H1 (cell line): ENCODE data around the gene ATOH8. TPM values are rescaled to one million over a fixed set of nuclear protein-coding genes. Genes with fewer than 3 reads are reported as not detected.
A peak's percentile ranks its signal among the peaks of the same experiment; 100 is the strongest.

Experiments used
- CTCF ChIA-PET: fragments of 300-600 bp; sonication (Branson Sonifier 250); formaldehyde crosslinking; loops from one replicate; lab custom pipeline; 2021; ENCODE audit not compliant: partially characterized antibody; lab: Charles Lee
- POLR2A ChIA-PET: fragments of 300-600 bp; sonication (Branson Sonifier 250); formaldehyde crosslinking; loops from one replicate; lab custom pipeline; 2021; ENCODE audit warnings: inconsistent platforms; ENCODE audit not compliant: partially characterized antibody; lab: Charles Lee
- DNase-seq, 2 experiments: peaks; one replicate each; pipeline versions ENCODE4 v3.0.0 to v3.0.0-alpha.2; 2010 to 2022; ENCODE audit warnings: low spot score in 2 of 2, low read depth in 1 of 2, mixed read lengths in 1 of 2
- FAIRE-seq: peaks from 2 replicates; lab custom pipeline; 2011; peaks lifted over from hg19 to GRCh38; lab: Jason Lieb, UNC
- H2AFZ ChIP-seq: 2 replicates; pipeline ENCODE4 v1.8.1; 2012; ENCODE audit warnings: low read length, inconsistent platforms
- H2AK5ac ChIP-seq: 2 replicates; pipeline ENCODE4 v1.6.1; 2013; ENCODE audit warnings: low read depth, low read length
- H2BK120ac ChIP-seq: replicated peaks from 2 replicates; pipeline ENCODE3; 2013; ENCODE audit warnings: low read depth, low read length, inconsistent platforms
- H2BK12ac ChIP-seq: 2 replicates; pipeline ENCODE4 v1.6.1; 2013; ENCODE audit warnings: low read depth, low read length
- H2BK15ac ChIP-seq: 2 replicates; pipeline ENCODE4 v1.6.1; 2013; ENCODE audit warnings: low read length
- H2BK20ac ChIP-seq: 2 replicates; pipeline ENCODE4 v1.6.1; 2013; ENCODE audit warnings: low read length
- H2BK5ac ChIP-seq: 2 replicates; pipeline ENCODE4 v1.6.1; 2013; ENCODE audit warnings: low read depth, low read length
- H3K14ac ChIP-seq: 2 replicates; pipeline ENCODE4 v1.6.1; 2013; ENCODE audit warnings: inconsistent platforms; ENCODE audit not compliant: insufficient read length
- H3K18ac ChIP-seq: 2 replicates; pipeline ENCODE4 v1.6.1; 2013; ENCODE audit warnings: low read length; ENCODE audit errors: extremely low read depth
- H3K23ac ChIP-seq: 2 replicates; pipeline ENCODE4 v1.6.1; 2013; ENCODE audit warnings: inconsistent platforms; ENCODE audit not compliant: insufficient read length
- H3K23me2 ChIP-seq: 2 replicates; pipeline ENCODE4 v1.6.1; 2013; ENCODE audit warnings: low read depth, low read length
- H3K27ac ChIP-seq: 2 replicates; pipeline ENCODE4 v1.6.1; 2011; ENCODE audit warnings: low read depth, low read length, inconsistent platforms
- H3K27me3 ChIP-seq, 4 experiments: replicated peaks in 1 of 4; 1 replicate in 1 of 4; 2 replicates in 3 of 4; pipeline versions ENCODE4 v1.6.1 to v1.8.1; 2011 to 2013; ENCODE audit warnings: low read length in 3 of 4, mild to moderate bottlenecking in 3 of 4, inconsistent platforms in 2 of 4, mixed read lengths in 2 of 4, moderate library complexity in 1 of 4; ENCODE audit not compliant: control insufficient read depth in 3 of 4, insufficient read depth in 3 of 4; ENCODE audit errors: extremely low read depth in 1 of 4
- H3K36me3 ChIP-seq, 4 experiments: 2 replicates each; pipeline versions ENCODE4 v1.6.1 to v1.8.1; 2011 to 2013; ENCODE audit warnings: mild to moderate bottlenecking in 4 of 4, low read length in 3 of 4, moderate library complexity in 2 of 4, control low read depth in 1 of 4, inconsistent platforms in 1 of 4; ENCODE audit not compliant: insufficient read depth in 4 of 4, control insufficient read depth in 2 of 4
- H3K4ac ChIP-seq: replicated peaks from 2 replicates; pipeline ENCODE3; 2013; ENCODE audit warnings: low read length, low read depth, mixed read lengths, inconsistent platforms; ENCODE audit not compliant: insufficient read length
- H3K4me1 ChIP-seq, 4 experiments: replicated peaks in 1 of 4; 1 replicate in 1 of 4; 2 replicates in 3 of 4; pipeline versions ENCODE4 v1.6.1 to v1.8.1; 2011 to 2013; ENCODE audit warnings: low read length in 3 of 4, inconsistent platforms in 2 of 4, mixed read lengths in 1 of 4; ENCODE audit not compliant: insufficient read depth in 4 of 4, control insufficient read depth in 3 of 4
- H3K4me2 ChIP-seq, 2 experiments: 2 replicates each; pipeline versions ENCODE4 v1.6.1 to v1.8.1; 2011 to 2013; ENCODE audit warnings: low read depth in 2 of 2, low read length in 2 of 2, control low read depth in 1 of 2, inconsistent platforms in 1 of 2, mild to moderate bottlenecking in 1 of 2; ENCODE audit not compliant: insufficient read depth in 1 of 2
- H3K4me3 ChIP-seq, 4 experiments: fragments of 200-600, 300-600 bp in 1 of 4; sonication (generic), shearing (Covaris generic), sonication (Bioruptor Twin) in 1 of 4; 2 replicates each; pipeline versions ENCODE4 v1.5.1 to v1.8.1; 2011 to 2016; ENCODE audit warnings: low read length in 4 of 4, low read depth in 3 of 4, control low read depth in 2 of 4, inconsistent platforms in 2 of 4, mild to moderate bottlenecking in 2 of 4, mixed read lengths in 1 of 4, moderate library complexity in 1 of 4; ENCODE audit not compliant: insufficient read depth in 2 of 4; ENCODE audit errors: extremely low read depth in 1 of 4
- H3K56ac ChIP-seq: replicated peaks from 2 replicates; pipeline ENCODE3; 2013; ENCODE audit warnings: low read depth, mild to moderate bottlenecking, mixed read lengths, low read length, inconsistent platforms; ENCODE audit not compliant: insufficient read length
- H3K79me1 ChIP-seq: 2 replicates; pipeline ENCODE4 v1.6.1; 2013; ENCODE audit warnings: low read depth, low read length, control low read depth
- H3K79me2 ChIP-seq, 2 experiments: 2 replicates each; pipeline versions ENCODE4 v1.6.1 to v1.8.1; 2012 to 2013; ENCODE audit warnings: low read length in 2 of 2, mild to moderate bottlenecking in 2 of 2, inconsistent platforms in 1 of 2; ENCODE audit not compliant: insufficient read depth in 2 of 2, control insufficient read depth in 1 of 2
- H3K9ac ChIP-seq, 4 experiments: replicated peaks in 1 of 4; 1 replicate in 1 of 4; 2 replicates in 3 of 4; pipeline versions ENCODE4 v1.6.1 to v1.8.1; 2011 to 2013; ENCODE audit warnings: low read depth in 3 of 4, low read length in 3 of 4, control low read depth in 2 of 4, mild to moderate bottlenecking in 2 of 4, moderate library complexity in 2 of 4, inconsistent platforms in 1 of 4; ENCODE audit errors: extremely low read depth in 1 of 4
- H3K9me3 ChIP-seq, 2 experiments: 2 replicates each; pipeline versions ENCODE4 v1.6.1 to v1.8.1; 2012 to 2013; ENCODE audit warnings: mild to moderate bottlenecking in 2 of 2, moderate library complexity in 2 of 2, control low read depth in 1 of 2, inconsistent platforms in 1 of 2, low read depth in 1 of 2, low read length in 1 of 2, mixed read lengths in 1 of 2; ENCODE audit not compliant: insufficient read depth in 2 of 2
- H4K20me1 ChIP-seq, 2 experiments: replicated peaks in 1 of 2; 2 replicates each; pipeline versions ENCODE3 to v1.8.1; 2011 to 2013; ENCODE audit warnings: inconsistent platforms in 2 of 2, low read length in 2 of 2, mild to moderate bottlenecking in 1 of 2; ENCODE audit not compliant: insufficient read depth in 2 of 2, control insufficient read depth in 1 of 2
- H4K5ac ChIP-seq: 2 replicates; pipeline ENCODE4 v1.6.1; 2013; ENCODE audit warnings: low read length, low read depth, mixed read lengths, inconsistent platforms; ENCODE audit not compliant: insufficient read length
- H4K8ac ChIP-seq: 2 replicates; pipeline ENCODE4 v1.8.0; 2013; ENCODE audit warnings: mild to moderate bottlenecking, moderate library complexity, low read length, inconsistent platforms; ENCODE audit not compliant: insufficient read depth; ENCODE audit errors: extremely low read depth
- H4K91ac ChIP-seq: replicated peaks from 2 replicates; pipeline ENCODE3; 2013; ENCODE audit warnings: low read length, mixed read lengths, inconsistent platforms; ENCODE audit not compliant: insufficient read length
- CBX8 ChIP-seq: fragments of 300-800, 300-1000 bp; sonication (generic); IDR thresholded peaks from 2 replicates; pipeline ENCODE4 v1.7.1; 2016; ENCODE audit warnings: low read depth, low read length, borderline replicate concordance
- WGBS, 2 experiments: shearing (Covaris generic) in 1 of 2; methylation state at CpG; one replicate each; pipeline versions ENCODE4 v1.1.6 to v1.1.7; 2013 to 2015; ENCODE audit warnings: low lambda C conversion rate in 2 of 2, mixed read lengths in 2 of 2, inconsistent platforms in 1 of 2, low coverage in 1 of 2, missing lambda C conversion rate in 1 of 2; ENCODE audit not compliant: insufficient replicate concordance in 2 of 2, insufficient coverage in 1 of 2, insufficient read length in 1 of 2; ENCODE audit errors: extremely low coverage in 1 of 2, missing lambda C conversion rate in 1 of 2; 5-methylcytosine and 5-hydroxymethylcytosine counted together
- polyA plus RNA-seq, 7 experiments: library from polyadenylated mRNA; depleted of rRNA in 3 of 7; stranded (reverse) in 5 of 7; unstranded in 2 of 7; fragments of >200 nt in 5 of 7; fragments of 200-250 nt in 2 of 7; gene quantifications; 1 replicate in 5 of 7; 2 replicates in 1 of 7; 4 replicates in 1 of 7; pipeline versions ENCODE4 v1.2.1 to v1.2.3, GENCODE V29; 2011 to 2013; ENCODE audit warnings: missing spikeins in 2 of 7, mixed read lengths in 2 of 7
- total RNA-seq: library from RNA; stranded (reverse); fragmentation: NEBNext Ultra II Directional; extraction: Animal tissue kit (Norgen Biotek cat#: 25700); gene quantifications from 2 replicates; pipeline ENCODE4 v1.2.1, GENCODE V29; 2021

Gene ATOH8
- total and polyA plus RNA-seq, 2 of the 8 experiments (the other 6 are each of a cell fraction or from before 2014, with no cell fraction given), result 0.50 to 0.53 TPM

DNA sequence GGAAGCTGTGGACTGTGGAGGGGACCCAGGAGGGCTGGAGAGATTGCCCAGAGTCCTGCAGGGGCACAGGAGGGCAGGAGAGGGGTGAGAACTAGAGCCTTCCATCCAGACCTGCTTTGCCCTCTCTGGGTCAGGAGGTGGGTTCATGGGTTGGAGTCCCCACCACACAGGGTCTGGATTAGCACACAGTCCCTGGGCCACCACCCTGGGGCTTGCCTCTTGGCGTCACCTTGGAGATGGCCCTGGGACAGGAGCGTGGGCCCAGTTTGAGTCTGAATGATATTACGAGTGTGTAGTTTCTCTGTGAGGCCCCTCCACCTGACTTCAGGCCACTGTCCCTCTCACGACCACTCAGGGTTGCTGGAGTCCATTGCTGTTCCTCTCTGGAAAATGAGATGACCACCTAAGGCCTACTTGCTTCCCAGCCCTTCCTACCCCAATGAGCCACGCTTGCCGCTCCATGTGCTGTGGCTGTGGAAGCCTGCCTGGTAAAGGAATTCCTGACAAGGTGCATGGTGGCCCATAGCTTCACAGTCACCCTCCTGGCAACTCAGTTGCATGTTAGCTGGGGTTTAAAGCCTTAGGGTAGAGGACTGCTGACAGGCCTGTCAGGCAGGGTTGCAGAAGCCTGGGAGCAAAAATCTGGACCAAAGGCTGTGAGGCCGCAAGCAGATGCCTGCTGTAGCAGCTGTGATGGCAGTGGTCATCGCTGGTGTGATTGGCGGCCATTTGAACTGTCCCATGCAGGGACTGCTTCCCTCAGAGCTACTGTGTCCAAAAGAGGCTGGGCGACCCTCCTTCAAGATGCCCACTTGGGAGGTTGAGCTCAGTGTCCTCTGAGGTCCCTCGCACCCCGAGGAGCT lies 14.2 kb downstream of the ATOH8 start:
- Histone ChIP-seq H2BK12ac (peak overlapping the region; percentile 82; the same call in 1 of the 2 replicates), H3K9me3 (no peaks in the 10 kb centered on the region), H4K20me1 (no peaks in the 10 kb centered on the region), H4K5ac (no peak overlapping the region), H4K8ac (no peak overlapping the region; the same call in 1 of the 2 replicates), H3K36me3 (no peaks in the 10 kb centered on the region), H3K9ac (no peak overlapping the region; a peak in 2 of 7 replicates), H3K79me2 (no peaks in the 10 kb centered on the region), H2AFZ (no peak overlapping the region), H3K14ac (no peak overlapping the region), H3K18ac (peak overlapping the region; percentile 85; the same call in 1 of the 2 replicates), H2AK5ac (peak overlapping the region; percentile 48; the same call in 1 of the 2 replicates), H3K4me3 (0 out of 8 replicates have a peak overlapping the region, but pooled peaks of 1 of the 4 experiments have one; percentile 5), H4K91ac (peak overlapping the region; percentile 6), H3K27ac (no peak overlapping the region), H3K4me1 (peaks cover 5 to 61% (median 40%) of the 10 kb centered on the region in 4 experiments), H2BK5ac (peak overlapping the region; percentile 40; the same call in 1 of the 2 replicates), H3K56ac (no peak overlapping the region), H3K23ac (no peak overlapping the region), H2BK20ac (peak overlapping the region; percentile 74)
- WGBS, 2 experiments, result 82% methylated on average over 12 of the region's 12 CpGs; no CpG with 5 or more reads in 1 of the 2 experiments
- no peak for FAIRE-seq
- TF ChIP-seq CBX8, result no peak
- TF ChIP-seq, all 59 proteins: peak for 0
- Histone ChIP-seq H3K27me3 (peaks cover 0 to 48% (median 34%) of the 10 kb centered on the region in 4 experiments; a peak in 6 of 7 replicates), H2BK15ac (peak overlapping the region; percentile 83; the same call in 1 of the 2 replicates), H3K23me2 (peaks cover 8% of the 10 kb centered on the region; the same call in 1 of the 2 replicates), H3K4me2 (peak overlapping the region; percentile 35 to 38; a peak in 2 of 4 replicates), H2BK120ac (peak overlapping the region; percentile 40), H3K4ac (peak overlapping the region; percentile 5), H3K79me1 (no peaks in the 10 kb centered on the region)
- ChIA-PET CTCF (interaction anchor here (0.8 to 47.8 kb wide), 12 partner anchors 6 to 311 kb away, joined by 3 to 986 read pairs (median 5); partner anchors contain the start of gene ATOH8), POLR2A (interaction anchor here (0.8 to 2.5 kb wide), 7 partner anchors 10 to 320 kb away, joined by 3 to 17 read pairs (median 3); partner anchors contain the start of gene ATOH8)
- no peak for DNase-seq
